Measurements from ENCODE around the gene CFD.

- no peak for TF ChIP-seq POLR2A (IDR thresholded peaks at IDR 0.05)
- no peak for TF ChIP-seq CTCF (IDR thresholded peaks at IDR 0.05)
These were observed 12.9 kb downstream of the CFD start for GRCh38 chr19:872266-872951.
